ENCODE measurements around the gene TYW3. TPM values are rescaled to one million over a fixed set of nuclear protein-coding genes. Genes with fewer than 3 reads are reported as not detected.

TYW3 gene
- total and polyA plus RNA-seq, 2 of the 13 experiments (the other 11 are each of a cell fraction or from before 2014, with no cell fraction given): 17.6 to 45.8 TPM

DNA sequence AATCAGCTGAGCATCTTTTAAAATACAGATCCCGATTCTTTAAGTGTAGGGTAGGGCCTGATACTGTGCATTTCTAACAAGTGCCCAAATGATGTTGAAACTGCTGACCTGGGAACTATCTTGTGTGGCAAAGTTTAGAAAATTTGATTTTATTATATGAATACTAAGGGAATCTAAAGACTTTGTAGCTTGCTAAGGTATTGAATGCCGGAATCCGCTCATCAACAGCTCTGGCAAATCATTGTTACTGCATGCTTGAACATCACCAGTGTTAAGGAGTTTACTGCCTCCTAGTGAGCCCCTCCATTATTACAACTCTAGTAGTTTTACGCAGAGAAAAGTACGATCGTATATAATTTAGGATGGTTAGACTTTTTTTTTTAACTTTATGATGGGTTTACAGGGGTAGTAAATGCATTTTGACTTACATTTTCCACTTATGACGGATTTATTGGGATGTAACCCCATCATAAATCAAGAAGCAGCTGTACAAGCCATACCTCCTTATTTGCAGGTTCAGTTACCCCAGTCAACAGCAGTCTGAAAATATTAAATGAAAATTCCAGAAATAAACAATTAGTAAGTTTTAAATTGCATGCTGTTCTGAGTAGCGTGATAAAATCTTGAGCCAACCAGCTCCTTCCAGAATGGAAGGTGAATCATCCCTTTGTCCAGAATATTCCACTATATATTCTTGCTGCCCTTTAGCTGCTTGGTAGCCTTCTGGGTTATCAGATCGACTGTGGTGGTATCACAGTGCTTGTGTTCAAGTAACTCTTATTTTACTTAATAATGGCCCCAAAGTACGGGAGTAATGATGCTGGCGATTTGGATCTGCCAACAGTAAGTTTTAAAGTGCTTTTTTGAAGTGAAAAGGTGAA is 892 bp downstream of the TYW3 start (continued):
- TF ChIP-seq, protein P1, sequence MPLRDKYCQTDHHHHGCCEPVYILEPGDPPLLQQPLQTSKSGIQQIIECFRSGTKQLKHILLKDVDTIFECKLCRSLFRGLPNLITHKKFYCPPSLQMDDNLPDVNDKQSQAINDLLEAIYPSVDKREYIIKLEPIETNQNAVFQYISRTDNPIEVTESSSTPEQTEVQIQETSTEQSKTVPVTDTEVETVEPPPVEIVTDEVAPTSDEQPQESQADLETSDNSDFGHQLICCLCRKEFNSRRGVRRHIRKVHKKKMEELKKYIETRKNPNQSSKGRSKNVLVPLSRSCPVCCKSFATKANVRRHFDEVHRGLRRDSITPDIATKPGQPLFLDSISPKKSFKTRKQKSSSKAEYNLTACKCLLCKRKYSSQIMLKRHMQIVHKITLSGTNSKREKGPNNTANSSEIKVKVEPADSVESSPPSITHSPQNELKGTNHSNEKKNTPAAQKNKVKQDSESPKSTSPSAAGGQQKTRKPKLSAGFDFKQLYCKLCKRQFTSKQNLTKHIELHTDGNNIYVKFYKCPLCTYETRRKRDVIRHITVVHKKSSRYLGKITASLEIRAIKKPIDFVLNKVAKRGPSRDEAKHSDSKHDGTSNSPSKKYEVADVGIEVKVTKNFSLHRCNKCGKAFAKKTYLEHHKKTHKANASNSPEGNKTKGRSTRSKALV (CRISPR knock-in tag; IDR thresholded peaks at IDR 0.05): no peak
- no peak for TF ChIP-seq ZNF660 (CRISPR knock-in tag; IDR thresholded peaks at IDR 0.05; ENCODE audit: borderline replicate concordance, low read depth)
- TF ChIP-seq KDM5A (IDR thresholded peaks at IDR 0.05; ENCODE audit: borderline replicate concordance, low read length): peak; percentile 80
- no peak for TF ChIP-seq ZFP36 (IDR thresholded peaks at IDR 0.05; ENCODE audit: borderline replicate concordance, low read depth, low read length, partially characterized antibody)
- TF ChIP-seq EEA1 (CRISPR knock-in tag; IDR thresholded peaks at IDR 0.05; ENCODE audit: borderline replicate concordance): no peak
- no peak for TF ChIP-seq ZSCAN20 (CRISPR knock-in tag; IDR thresholded peaks at IDR 0.05; ENCODE audit: borderline replicate concordance)
- TF ChIP-seq ZNF773 (CRISPR knock-in tag; IDR thresholded peaks at IDR 0.05; ENCODE audit: borderline replicate concordance): no peak
- TF ChIP-seq ZNF350 (CRISPR knock-in tag; IDR thresholded peaks at IDR 0.05; ENCODE audit: borderline replicate concordance, low read depth): no peak
- 0 out of 2 replicates have a peak, but pooled peaks have one; percentile 2 for TF ChIP-seq NFIC (IDR thresholded peaks at IDR 0.05; ENCODE audit: low read length)
- TF ChIP-seq SMAD3 (CRISPR knock-in tag; IDR thresholded peaks at IDR 0.05): no peak
- TF ChIP-seq NFE2L2 (IDR thresholded peaks at IDR 0.05; ENCODE audit: low read length): no peak
- no peak for TF ChIP-seq AHR (CRISPR knock-in tag; IDR thresholded peaks at IDR 0.05)
- peak; percentile 32; the same call in 1 of the 2 replicates for TF ChIP-seq CHD4 (IDR thresholded peaks at IDR 0.05; ENCODE audit: borderline replicate concordance, low read length)
- 0 out of 2 replicates have a peak, but pooled peaks have one; percentile 7 for TF ChIP-seq ARID2 (CRISPR knock-in tag; IDR thresholded peaks at IDR 0.05; ENCODE audit: borderline replicate concordance)
- TF ChIP-seq FOXJ3 (CRISPR knock-in tag; IDR thresholded peaks at IDR 0.05; ENCODE audit: borderline replicate concordance): 0 out of 2 replicates have a peak, but pooled peaks have one; percentile 7
- no peak for TF ChIP-seq AGO1 (IDR thresholded peaks at IDR 0.05; ENCODE audit: low read depth, low read length, poor library complexity, severe bottlenecking)
- TF ChIP-seq, protein P2, sequence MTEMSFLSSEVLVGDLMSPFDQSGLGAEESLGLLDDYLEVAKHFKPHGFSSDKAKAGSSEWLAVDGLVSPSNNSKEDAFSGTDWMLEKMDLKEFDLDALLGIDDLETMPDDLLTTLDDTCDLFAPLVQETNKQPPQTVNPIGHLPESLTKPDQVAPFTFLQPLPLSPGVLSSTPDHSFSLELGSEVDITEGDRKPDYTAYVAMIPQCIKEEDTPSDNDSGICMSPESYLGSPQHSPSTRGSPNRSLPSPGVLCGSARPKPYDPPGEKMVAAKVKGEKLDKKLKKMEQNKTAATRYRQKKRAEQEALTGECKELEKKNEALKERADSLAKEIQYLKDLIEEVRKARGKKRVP (CRISPR knock-in tag; IDR thresholded peaks at IDR 0.05): peak in 1 of 2 experiments; percentile 26; a peak in 1 of 4 replicates
- TF ChIP-seq, protein P3, sequence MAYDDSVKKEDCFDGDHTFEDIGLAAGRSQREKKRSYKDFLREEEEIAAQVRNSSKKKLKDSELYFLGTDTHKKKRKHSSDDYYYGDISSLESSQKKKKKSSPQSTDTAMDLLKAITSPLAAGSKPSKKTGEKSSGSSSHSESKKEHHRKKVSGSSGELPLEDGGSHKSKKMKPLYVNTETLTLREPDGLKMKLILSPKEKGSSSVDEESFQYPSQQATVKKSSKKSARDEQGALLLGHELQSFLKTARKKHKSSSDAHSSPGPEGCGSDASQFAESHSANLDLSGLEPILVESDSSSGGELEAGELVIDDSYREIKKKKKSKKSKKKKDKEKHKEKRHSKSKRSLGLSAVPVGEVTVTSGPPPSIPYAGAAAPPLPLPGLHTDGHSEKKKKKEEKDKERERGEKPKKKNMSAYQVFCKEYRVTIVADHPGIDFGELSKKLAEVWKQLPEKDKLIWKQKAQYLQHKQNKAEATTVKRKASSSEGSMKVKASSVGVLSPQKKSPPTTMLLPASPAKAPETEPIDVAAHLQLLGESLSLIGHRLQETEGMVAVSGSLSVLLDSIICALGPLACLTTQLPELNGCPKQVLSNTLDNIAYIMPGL (CRISPR knock-in tag; IDR thresholded peaks at IDR 0.05; ENCODE audit: borderline replicate concordance in 1 of 2, low read depth in 1 of 2): peak in 1 of 2 experiments; percentile 60; a peak in 2 of 4 replicates
- peak; percentile 64 for TF ChIP-seq STAG1 (CRISPR knock-in tag; IDR thresholded peaks at IDR 0.05)
- TF ChIP-seq TOPORS (CRISPR knock-in tag; IDR thresholded peaks at IDR 0.05): no peak
- TF ChIP-seq MXD4 (CRISPR knock-in tag; IDR thresholded peaks at IDR 0.05): no peak
- no peak for TF ChIP-seq CHCHD3 (CRISPR knock-in tag; IDR thresholded peaks at IDR 0.05)
- no peak for TF ChIP-seq TEAD2 (CRISPR knock-in tag; IDR thresholded peaks at IDR 0.05)
- TF ChIP-seq ZFYVE20 (CRISPR knock-in tag; IDR thresholded peaks at IDR 0.05; ENCODE audit: borderline replicate concordance, low read depth): no peak

All from HepG2 (cell line).